ENCODE results near the gene AP5S1. TPM values are rescaled to one million over a fixed set of nuclear protein-coding genes. Genes with fewer than 3 reads are reported as not detected.

Gene AP5S1
- total and polyA plus RNA-seq, 2 of the 13 experiments (the other 11 are each of a cell fraction or from before 2014, with no cell fraction given), result 7.9 to 23.2 TPM

DNA sequence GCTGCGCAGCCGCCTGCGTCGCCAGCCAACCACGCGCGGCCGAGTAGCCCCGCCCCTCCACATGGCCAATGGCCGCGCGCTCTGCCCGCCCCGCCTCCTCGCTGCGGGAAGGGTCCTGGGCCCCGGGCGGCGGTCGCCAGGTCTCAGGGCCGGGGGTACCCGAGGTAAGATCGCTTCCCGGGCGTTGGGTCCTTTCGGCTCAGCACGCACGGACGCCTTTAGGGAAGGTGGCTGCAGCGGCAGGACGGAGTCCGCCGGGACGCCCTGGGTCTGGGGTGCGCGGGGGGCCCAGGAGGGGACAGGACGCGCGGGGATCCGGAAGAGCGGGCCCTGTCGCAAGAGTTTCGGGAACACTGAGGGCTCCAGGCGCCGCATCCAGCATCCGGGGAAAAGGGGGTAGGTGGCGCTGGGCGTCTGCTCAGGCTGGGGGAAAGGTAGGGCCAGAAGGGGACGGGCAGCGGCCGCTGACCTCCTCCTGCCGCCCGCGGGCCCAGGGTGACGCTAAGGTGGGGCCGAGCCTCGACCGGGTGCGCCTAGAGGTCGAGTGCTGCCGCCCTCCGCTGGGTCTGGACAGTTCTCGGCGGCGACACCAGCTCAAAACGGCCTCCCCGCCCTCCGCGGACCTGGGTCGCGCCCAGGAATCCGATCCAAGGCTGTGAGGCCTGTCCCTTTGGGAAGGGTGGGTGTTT is 26.5 kb downstream of the AP5S1 start, which contains the start of gene MAVS (continued):
- TF ChIP-seq, protein P1, sequence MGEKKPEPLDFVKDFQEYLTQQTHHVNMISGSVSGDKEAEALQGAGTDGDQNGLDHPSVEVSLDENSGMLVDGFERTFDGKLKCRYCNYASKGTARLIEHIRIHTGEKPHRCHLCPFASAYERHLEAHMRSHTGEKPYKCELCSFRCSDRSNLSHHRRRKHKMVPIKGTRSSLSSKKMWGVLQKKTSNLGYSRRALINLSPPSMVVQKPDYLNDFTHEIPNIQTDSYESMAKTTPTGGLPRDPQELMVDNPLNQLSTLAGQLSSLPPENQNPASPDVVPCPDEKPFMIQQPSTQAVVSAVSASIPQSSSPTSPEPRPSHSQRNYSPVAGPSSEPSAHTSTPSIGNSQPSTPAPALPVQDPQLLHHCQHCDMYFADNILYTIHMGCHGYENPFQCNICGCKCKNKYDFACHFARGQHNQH (CRISPR knock-in tag; IDR thresholded peaks at IDR 0.05), result peak; percentile 92
- TF ChIP-seq ZNF879 (CRISPR knock-in tag; IDR thresholded peaks at IDR 0.05) (0 out of 2 replicates have a peak, but pooled peaks have one; percentile 92), DPF2 (CRISPR knock-in tag; IDR thresholded peaks at IDR 0.05; ENCODE audit: borderline replicate concordance, low read depth) (no peak), CAMTA2 (CRISPR knock-in tag; IDR thresholded peaks at IDR 0.05; ENCODE audit: borderline replicate concordance) (no peak), DR1 (CRISPR knock-in tag; IDR thresholded peaks at IDR 0.05) (peak; percentile 100), NFRKB (IDR thresholded peaks at IDR 0.05) (peak; percentile 20; the same call in 1 of the 2 replicates)
- TF ChIP-seq, protein P2, sequence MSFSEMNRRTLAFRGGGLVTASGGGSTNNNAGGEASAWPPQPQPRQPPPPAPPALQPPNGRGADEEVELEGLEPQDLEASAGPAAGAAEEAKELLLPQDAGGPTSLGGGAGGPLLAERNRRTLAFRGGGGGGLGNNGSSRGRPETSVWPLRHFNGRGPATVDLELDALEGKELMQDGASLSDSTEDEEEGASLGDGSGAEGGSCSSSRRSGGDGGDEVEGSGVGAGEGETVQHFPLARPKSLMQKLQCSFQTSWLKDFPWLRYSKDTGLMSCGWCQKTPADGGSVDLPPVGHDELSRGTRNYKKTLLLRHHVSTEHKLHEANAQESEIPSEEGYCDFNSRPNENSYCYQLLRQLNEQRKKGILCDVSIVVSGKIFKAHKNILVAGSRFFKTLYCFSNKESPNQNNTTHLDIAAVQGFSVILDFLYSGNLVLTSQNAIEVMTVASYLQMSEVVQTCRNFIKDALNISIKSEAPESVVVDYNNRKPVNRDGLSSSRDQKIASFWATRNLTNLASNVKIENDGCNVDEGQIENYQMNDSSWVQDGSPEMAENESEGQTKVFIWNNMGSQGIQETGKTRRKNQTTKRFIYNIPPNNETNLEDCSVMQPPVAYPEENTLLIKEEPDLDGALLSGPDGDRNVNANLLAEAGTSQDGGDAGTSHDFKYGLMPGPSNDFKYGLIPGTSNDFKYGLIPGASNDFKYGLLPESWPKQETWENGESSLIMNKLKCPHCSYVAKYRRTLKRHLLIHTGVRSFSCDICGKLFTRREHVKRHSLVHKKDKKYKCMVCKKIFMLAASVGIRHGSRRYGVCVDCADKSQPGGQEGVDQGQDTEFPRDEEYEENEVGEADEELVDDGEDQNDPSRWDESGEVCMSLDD (CRISPR knock-in tag; IDR thresholded peaks at IDR 0.05; ENCODE audit: borderline replicate concordance), result peak; percentile 82; the same call in 1 of the 2 replicates
- TF ChIP-seq, protein P3, sequence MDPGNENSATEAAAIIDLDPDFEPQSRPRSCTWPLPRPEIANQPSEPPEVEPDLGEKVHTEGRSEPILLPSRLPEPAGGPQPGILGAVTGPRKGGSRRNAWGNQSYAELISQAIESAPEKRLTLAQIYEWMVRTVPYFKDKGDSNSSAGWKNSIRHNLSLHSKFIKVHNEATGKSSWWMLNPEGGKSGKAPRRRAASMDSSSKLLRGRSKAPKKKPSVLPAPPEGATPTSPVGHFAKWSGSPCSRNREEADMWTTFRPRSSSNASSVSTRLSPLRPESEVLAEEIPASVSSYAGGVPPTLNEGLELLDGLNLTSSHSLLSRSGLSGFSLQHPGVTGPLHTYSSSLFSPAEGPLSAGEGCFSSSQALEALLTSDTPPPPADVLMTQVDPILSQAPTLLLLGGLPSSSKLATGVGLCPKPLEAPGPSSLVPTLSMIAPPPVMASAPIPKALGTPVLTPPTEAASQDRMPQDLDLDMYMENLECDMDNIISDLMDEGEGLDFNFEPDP (CRISPR knock-in tag; conservative IDR thresholded peaks at IDR 0.05), result no peak; the same call in 1 of the 2 replicates

All from HepG2 (cell line).